ENCODE results near the gene CELSR1.

The CELSR1 gene

GRCh38 chr22:46312056-46312455 lies 225.4 kb downstream of the CELSR1 start:
- no peaks in the 10 kb centered on the region for H3K27me3 ChIP-seq (ENCODE audit: low read depth, low read length)
- H3K4me3 ChIP-seq (ENCODE audit: low read depth in 1 of 2, low read length in 2 of 2) = no peak overlapping the region
- no peaks in the 10 kb centered on the region for H3K4me1 ChIP-seq (ENCODE audit: control insufficient read depth in 1 of 2, insufficient read depth in 2 of 2, low read length in 2 of 2)
- H3K27ac ChIP-seq (ENCODE audit: low read length) = no peak overlapping the region
- no peaks in the 10 kb centered on the region for H3K36me3 ChIP-seq (ENCODE audit: control insufficient read depth in 1 of 2, insufficient read depth in 2 of 2, low read length in 2 of 2)
- no peaks in the 10 kb centered on the region for H3K9me3 ChIP-seq (ENCODE audit: control insufficient read depth in 1 of 2, low read length in 2 of 2)

All from muscle layer of duodenum (tissue), 2 donors.